MV-4-11 (cell line): Measurements from ENCODE around the gene ENTREP3.
A peak's percentile ranks its signal among the peaks of the same experiment; 100 is the strongest.
"Not testable (repeated sequence)": the region's sequence is repeated elsewhere in the genome, so short reads cannot be mapped to it uniquely, and the experiment has no call there.

ENCODE experiments used
- DNase-seq: peaks from one replicate; lab custom pipeline; 2025; lab: John Stamatoyannopoulos, UW

Gene ENTREP3

DNA sequence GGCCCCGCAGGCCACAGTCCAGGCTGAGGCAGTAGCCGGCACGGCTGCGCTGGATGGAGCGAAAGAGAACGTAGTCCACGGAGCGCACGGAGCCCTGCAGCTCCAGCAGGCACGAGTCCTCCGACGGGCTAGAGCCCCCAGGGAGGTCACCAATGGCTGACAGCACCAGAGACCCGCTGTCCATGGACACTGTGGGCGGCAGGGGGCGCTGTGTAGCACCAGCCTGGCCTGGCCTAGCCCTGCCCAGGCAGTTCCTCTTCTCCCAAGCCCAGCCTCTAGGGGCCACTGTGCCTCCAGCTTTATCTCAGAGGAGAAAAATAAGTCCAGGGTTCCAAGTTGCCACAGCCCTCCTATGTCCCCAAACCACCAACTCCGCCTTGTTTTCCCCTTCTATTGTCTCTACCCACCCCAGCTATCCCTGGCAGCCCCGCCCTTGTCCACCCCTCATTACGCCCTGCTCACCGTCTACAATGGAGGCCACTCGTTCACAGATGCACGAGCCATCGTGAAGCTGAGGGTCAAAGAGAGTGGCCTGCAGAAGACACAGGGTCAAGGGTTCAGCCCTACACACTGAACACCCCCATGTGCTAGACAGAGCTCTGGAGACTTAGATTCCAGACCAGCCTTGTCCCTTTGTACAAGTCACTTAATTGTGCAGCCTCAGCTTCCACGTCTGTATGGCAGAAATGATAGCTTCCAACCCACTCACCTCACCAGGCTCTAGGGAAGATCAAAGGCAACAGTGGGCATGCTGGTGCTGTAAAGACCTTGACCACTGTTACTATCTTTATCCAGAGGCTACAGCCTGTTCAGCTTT is 4.4 kb downstream of the ENTREP3 start:
- peak; percentile 91 for DNase-seq

DNA sequence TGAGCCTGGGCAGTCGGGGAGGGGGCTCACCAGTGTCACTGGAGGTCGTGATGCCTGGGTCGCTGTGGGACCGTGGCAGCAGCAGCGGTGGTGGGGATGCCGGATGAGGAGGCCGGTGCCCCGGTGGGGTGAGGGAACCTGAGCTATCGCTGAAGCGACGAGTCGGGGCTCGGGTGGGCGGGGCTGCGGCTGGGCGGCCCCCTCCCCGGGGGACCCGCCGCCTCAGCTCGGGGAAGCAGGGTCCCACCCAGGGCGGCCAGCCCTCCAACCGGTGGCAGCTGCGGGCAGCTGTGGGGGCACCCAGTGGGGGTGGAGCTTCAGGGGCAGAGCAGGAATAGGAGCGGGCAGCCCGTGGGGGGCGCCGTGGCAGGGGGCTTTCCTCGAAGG is 5.0 kb downstream of the ENTREP3 start:
- no peak for DNase-seq

DNA sequence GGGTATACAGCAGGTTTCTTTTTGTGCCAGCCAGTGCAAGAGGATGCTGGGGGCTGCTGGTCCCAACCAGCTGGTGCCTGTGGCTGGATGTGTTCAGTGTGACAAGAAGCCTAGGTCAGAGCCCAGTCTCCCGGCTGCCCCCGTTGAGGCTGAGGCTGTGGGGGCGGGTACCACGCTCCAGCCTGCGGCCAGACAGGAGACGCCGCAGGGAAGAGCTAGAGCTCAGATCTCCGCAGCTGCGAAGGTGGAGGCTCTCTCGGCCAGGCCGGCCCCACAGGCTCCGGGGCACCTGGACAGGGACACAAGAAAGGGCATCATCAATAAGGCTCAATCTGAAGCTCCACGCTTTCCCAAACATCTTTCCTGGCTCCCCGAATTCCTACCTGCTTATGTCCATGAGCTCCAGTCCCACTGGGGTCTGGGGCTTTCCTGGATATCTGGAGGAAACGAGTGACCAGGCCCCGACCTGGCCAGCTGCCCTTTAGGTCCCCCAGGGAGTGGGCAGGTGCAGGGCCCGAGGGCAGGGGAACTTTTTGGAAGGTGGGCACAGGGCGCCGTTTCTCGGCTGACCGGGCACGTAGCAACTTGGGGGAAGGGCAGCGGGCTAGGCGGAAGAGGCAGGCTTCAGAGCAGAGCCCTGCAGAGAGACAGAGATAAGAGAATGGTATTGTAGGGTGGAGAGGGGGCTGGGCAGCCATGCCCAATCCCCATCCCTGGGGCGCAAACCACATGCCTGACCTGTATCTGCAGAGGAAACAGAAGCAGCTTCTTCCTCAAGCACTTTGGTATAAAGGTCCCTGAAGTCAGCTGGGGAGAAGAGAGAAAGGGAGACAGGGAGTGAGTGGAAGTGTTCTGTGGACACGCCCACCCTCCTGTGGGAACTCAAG is 7.4 kb downstream of the ENTREP3 start:
- DNase-seq, result no peak

DNA sequence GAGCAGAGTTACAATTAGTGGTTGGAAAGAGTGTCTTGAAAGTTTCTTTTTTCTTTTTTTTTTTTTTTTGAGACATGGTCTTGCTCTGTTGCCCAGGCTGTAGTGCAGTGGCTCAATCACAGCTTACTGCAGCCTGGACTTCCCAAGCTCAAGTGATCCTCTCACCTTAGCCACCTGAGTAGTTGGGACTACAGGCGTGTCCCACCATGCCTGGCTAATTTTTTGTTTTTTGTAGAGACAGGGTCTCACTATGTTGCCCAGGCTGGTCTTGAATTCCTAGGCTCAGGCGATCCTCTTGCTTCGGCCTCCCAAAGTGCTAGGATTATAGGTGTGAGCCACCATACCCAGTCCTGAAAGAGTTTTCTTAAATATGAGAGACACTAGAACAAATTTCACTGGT is 8.5 kb downstream of the ENTREP3 start:
- not testable (repeated sequence) for DNase-seq

DNA sequence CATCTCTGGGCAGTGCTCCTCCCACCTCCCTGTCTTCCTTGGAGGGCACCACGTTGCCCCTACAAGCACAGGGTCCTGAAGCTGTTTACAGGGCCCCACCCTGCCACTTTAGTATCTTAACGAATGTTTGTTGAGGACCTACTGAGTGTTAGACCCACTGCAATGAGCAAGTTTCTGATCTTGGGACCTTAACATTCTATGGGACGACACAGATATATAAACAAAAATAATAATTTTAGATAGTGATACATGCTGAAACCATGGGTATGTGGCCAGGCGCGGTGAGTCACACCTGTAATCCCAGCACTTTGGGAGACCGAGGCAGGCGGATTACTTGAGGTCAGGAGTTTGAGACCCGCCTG is 10.1 kb downstream of the ENTREP3 start:
- no peak for DNase-seq

DNA sequence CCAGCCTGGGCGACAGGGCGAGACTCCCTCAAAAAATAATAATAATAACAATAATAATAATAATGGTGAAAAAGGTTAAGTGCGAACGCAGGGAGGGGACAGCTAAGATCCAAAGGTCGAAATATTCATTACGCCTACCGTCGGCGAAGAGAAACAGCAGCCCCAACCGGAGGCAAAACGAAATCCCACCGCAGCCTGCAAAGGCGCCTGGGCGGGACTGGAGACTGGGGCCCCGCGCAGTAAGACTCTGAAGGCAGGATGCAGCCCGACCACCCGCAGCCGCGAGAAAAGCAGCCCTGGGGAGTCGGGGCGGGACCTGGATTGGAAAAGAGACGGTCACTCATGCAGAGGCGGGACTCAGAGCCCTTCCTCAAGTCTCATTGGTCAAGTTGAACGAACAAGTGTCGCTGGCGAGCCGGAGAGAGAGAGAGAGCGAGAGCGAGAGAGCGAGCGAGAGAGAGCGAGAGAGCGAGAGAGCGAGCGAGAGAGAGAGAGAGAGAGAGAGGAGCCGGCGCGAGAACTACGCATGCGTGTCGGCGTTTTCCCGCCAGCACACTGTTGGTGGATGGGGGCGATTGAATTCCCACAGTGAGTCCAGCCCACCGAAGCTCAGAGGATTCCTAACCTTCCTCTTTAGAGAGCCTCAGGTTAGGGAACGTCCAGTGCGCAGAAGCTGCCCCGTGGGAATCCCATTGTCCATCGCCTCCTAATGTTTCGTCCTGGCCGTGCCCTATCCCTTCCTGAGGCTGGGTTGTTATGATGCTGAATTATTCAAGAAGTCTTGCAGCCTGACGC is 10.7 kb downstream of the ENTREP3 start:
- peak; percentile 99 for DNase-seq

DNA sequence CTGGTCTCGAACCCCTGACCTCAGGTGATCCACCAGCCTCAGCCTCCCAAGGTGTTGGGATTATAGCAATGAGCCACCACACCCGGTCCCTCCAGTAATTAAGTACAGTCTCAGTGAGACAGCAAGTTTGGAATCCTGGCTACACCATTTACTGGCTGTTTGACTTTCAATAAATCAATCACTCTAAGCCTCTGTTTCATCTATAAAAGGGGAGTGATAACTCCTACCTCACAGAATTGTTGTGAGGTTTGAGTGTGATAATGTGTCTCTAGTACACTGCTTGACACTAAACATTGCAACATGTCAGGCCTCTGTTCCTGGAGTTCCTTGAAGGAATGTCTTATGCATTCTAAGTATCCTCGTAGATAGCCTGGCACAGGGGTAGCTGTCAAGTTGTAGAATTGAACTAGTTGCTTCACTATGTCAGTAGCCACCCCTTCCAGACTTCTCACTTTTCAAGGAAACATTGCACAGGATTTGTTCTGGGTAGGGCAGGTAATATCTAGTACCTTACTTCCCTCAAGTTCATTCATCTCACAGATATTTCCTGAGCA is 12.4 kb downstream of the ENTREP3 start:
- no peak for DNase-seq

DNA sequence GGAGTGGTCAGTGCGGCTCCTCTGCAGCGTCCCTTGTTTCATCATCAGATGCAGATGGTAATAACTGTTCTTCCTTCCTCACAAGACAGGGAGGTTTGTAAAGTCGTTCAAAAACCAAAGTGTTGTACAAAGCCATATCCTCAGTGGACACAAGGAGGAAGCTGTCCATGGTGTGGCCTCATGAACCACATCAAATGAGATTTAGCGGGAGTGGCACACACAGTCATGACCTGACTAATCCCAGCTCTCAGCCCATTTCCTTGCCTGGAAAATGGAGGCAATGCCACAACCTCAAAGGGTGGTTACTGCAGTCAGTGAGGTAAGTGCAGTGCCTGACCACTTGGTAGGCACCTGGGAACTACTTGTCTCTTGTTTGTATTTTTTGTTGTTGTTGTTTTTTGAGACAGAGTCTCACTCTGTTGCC is 13.4 kb downstream of the ENTREP3 start:
- peak; percentile 92 for DNase-seq

DNA sequence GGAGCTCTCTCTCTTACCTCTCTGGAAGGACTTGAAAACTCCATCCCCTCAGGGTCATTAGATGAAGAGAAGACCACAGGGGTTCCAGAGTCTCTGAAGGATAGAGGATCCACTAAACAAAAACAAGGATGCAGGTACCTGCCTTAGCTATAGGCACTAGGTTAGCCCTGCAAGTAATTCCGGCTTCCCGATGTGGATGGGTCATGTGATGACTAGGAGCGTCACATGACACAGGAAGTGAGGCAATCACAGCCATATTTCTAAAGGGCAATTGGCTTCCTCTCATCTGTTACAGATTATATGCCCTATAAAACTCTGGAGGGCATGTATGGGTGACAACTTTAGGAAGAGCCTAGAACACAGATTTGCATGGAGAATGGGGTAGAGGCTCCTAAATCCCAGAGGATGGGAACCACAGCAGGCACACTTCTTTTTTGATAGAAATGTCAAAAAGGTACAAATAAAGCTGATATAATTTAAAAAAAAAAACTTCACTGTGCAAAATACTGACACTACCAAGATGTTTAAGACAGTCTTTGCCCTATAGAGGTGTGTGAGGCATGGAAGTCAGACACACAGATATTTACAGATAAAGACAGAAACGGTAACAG is 14.1 kb downstream of the ENTREP3 start:
- DNase-seq, result peak; percentile 87

DNA sequence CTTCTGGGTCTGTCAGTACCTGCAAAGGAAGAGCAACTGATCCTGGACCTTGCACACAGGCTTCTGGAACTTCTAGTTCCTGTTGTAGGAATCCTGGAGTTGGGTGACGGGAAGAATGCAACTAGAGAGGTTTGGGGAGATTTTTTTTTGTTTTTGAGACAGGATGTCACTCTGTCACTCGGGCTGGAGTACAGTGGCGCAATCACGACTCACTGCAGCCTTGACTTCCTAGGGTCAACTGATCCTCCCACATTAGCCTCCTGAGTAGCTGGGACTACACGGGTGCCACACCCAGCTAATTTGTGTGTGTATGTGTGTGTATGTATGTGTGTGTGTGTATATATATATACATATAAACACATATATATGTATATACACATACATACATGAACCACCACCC is 18.8 kb downstream of the ENTREP3 start:
- peak; percentile 54 for DNase-seq

DNA sequence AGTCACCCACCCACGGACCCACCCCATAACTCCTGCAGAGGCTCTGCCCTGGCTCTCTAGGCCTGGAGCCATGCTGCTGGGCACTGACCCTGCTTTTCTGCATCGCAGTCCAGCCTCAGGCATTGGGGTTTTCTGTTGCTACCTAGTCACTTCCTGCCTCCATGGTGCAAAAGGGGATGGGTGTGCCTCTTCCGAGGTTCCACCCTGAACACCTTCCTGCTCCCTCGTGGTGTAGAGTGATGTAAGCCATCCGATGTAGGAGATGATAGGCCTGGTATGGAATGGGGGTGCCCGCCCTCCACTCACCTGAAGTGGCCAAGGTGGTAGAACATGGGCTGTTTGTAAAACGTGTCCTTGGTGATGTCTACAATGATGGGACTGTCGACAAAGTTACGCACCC is 19.9 kb downstream of the ENTREP3 start:
- DNase-seq, result not testable (repeated sequence)

DNA sequence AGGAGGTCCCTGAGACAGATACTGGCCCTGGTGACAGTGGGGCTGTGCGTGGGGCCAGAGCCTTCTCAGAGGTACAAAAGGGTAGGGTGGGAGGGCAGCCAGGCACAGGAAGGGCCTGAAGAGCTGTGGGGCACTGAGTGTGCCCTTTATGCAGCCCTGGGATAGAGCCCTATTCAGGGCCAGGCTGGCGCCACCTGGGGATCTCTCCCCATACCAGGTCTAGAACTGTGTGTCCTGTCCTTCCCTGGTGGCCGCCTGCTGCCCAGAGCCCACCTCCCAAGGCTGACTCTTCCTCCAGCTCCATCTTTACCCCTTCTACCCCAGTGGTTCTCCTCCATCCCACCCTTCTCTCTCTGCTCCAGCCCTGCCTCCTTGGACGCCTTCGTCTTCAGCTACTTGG is 21.8 kb downstream of the ENTREP3 start:
- DNase-seq, result not testable (repeated sequence)

DNA sequence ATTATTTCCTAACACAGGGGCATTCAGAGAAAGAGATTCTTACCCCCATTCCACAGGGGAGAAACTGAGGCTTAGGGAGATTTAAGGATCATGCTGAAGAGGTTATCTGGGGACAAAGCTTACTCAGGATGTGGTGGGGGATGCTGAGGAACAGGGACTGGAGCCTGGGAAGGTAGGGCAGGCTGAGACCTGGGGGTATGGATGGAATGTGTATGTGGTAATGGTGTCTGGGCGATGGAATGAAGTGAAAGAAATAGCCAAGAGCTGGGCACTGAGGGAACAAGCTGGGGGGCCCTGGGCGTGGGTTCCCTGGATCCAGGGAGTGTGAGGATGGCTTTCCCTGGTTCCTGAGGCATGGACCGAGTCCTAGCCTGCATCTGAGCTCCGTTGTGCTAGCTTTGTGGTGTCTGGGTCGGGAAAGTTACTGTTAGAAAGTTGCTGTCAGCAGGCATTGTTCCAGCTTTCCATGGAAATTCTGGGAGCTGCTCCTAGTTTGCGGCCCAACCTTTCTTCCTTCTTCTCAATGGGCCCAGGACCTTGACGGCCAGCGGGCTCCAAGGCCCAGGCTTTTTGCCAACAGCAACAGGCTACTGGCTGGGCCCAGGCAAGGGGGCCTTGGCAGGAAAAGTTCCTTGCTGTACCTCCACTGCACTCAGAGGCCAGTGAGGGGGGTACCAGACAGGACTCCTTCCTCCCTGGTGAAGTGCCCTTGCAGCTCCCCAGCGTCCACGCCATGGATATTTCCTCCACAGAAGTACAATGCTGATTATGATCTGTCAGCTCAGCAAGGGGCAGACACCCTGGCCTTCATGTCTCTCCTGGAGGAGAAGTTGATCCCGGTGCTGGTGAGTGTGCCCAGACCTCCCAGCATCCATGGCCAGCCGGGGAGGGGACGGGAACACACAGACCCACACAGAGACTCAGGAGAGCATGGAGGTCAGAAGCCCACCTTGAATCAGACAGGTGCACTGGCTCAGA is 23.0 kb downstream of the ENTREP3 start:
- not testable (repeated sequence) for DNase-seq

DNA sequence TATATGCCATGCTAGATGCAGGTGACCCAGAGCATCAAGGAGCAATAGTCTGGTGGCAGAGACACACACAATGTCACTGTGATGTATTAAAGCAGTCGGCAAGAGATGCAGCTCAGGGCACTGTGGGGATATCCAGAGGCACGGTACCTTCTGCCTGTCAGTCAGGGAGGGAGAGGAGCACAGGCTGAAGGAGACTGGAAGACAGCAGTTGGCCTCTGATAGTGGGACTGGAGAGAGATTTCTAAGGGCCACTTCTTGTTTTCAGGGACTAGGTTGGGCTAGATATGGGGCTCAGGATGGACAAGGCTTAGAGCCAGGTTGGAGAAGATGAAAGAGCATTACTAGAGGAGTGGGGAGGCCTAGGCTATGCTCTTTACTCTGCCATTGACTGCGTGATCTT is 24.0 kb downstream of the ENTREP3 start:
- DNase-seq, result not testable (repeated sequence)

DNA sequence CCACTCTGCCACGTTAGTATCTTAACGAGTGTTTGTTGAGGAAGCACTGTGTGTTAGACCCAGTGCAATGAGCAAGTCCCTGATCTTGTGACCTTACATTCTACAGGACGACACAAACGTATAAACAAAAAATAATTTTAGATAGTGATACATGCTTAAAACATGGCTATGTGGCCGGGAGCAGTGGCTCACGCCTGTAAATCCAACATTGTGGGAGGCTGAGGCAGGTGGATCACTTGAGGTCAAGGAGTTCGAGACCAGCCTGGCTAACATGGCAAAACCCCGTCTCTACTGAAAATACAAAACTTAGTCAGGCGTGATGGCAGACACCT is 27.2 kb downstream of the ENTREP3 start:
- DNase-seq, result no peak

DNA sequence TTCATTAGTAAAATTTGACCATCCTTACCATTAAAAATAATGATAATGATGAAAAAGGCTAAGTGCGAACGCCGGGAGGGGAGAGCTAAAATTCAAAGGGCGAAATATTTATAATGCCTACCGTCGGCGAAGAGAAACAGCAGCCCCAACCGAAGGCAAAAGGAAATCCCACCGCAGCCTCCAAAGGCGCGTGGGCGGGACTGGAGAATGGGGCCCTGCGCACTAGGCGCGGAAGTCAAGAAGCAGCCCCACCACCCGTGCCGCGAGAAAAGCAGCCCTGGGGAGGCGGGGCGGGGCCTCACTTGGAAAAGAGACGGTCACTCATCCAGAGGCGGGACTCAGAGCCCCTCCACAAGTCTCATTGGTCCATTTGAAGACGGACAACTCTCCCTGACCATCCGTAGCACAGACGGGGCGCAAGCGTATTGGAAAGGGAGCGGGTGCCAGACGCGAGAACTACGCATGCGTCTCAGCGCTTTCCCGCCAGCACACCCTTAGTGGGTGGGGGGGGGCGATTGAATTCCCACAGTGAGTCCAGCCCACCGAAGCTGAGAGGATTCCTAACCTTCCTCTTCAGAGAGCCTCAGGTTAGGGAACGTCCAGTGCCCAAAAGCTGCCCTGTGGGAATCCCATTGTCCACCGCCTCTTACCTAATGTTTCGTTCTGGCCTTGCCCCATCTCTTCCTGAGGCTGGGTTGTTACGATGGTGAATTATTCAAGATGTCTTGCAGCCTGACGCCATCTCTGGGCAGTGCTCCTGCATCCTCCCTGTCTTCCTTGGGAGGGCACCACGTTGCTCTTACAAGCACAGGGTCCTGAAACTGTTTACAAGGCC is 27.8 kb downstream of the ENTREP3 start:
- DNase-seq, result peak; percentile 99

DNA sequence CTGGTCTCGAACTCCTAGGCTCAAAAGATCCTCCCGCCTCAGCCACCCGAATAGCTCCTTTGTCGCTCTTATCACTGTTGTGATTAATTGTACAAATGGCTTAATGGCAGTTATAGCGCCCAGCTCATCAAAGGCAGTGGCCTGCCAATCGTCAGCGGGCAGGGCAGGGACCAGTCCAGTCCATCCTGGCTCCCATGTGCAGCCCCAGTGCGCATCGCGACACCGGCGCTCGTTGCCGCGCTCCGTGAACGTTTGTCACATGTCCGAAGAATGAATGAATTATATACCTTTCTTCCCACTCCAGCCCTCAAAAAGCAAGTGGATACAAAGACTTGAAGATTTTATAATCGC is 28.4 kb downstream of the ENTREP3 start:
- DNase-seq, result peak; percentile 47

DNA sequence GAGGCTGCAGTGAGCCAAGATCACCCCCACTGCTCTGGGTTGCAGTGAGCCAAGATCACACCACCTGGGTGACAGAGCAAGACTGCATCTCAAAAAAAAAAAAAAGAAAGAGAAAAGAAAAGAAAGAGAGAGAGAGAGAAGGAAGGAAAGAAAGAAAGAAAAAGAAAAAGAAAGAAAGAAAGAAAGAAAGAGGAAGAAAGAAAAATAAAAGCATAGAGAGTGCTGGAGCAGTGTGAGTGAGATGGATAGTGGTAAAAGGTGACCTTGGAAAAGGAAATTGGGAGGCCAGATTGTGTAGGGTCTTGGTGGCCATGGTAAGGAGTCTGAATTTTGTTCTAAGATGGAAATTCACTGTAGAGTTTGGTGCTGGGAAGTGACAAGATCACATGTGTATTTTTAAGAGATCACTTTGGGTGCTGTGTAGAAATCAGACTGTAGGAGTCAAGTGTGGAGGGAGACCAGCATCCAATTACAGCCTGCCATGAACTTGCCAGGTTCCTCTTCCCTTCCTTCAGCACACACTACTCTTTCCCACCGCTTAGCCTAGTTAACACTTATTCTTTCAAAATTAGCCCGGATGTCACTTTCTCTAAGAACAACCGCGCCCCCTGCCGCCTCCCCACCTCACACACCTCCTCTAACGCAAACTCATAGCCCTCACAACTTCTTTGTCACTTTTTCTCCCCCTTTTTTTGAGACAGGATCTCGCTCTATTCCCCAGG is 28.9 kb downstream of the ENTREP3 start:
- DNase-seq, result peak; percentile 87

DNA sequence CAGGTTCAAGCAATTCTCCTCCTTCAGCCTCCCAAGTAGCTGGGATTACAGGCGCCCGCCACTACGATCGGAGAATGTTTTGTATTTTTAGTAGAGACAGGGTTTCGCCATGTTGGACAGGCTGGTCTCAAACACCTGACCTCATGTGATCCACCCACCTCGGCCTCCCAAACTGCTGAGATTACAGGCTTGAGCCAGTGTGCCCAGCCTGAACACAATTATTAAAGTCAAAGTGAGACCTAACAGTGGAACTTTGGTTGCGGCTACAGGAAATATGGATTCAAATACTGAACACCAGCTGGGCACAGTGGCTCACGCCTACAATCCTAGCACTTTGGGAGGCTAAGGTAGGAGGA is 29.9 kb downstream of the ENTREP3 start:
- not testable (repeated sequence) for DNase-seq
